Pancreas (tissue), 10 donors: Measurements from ENCODE around the gene RIMKLB. TPM values are rescaled to one million over a fixed set of nuclear protein-coding genes. Genes with fewer than 3 reads are reported as not detected.
"Not testable (repeated sequence)": the region's sequence is repeated elsewhere in the genome, so short reads cannot be mapped to it uniquely, and the experiment has no call there.

ENCODE experiments used
- ATAC-seq, 4 donors: fragments of 200-7000 bp; cut with Tn5 transposase; one replicate each; pipeline versions ENCODE4 v1.8.0 to v1.9.1; 2020; ENCODE audit warnings: mild to moderate bottlenecking in 4 of 4, moderate library complexity in 4 of 4
- DNase-seq, 6 donors: peaks; one replicate each; pipeline ENCODE4 v3.0.0-alpha.2; 2020
- FAIRE-seq: peaks from 2 replicates; lab custom pipeline; 2012; peaks lifted over from hg19 to GRCh38; lab: Jason Lieb, UNC
- H3K27ac ChIP-seq, 4 donors: fragments of 200-600 bp; sonication (generic); 1 replicate in 3 of 4; 2 replicates in 1 of 4; pipeline versions ENCODE4 v1.5.0 to v1.8.0; 2020
- H3K27me3 ChIP-seq, 4 donors: fragments of 200-600 bp; one replicate each; pipeline ENCODE4 v1.8.0; 2021
- H3K36me3 ChIP-seq, 3 donors: fragments of 200-600 bp; sonication (generic) in 1 of 3; one replicate each; pipeline versions ENCODE4 v1.5.0 to v1.8.0; 2020 to 2021
- H3K4me1 ChIP-seq, 3 donors: fragments of 200-600 bp; one replicate each; pipeline ENCODE4 v1.8.0; 2021
- H3K4me3 ChIP-seq, 4 donors: fragments of 200-600 bp; sonication (generic) in 2 of 4; one replicate each; pipeline versions ENCODE4 v1.5.0 to v1.8.0; 2020 to 2021
- H3K9me3 ChIP-seq, 4 donors: fragments of 200-600 bp; one replicate each; pipeline ENCODE4 v1.8.0; 2021
- CTCF ChIP-seq, 4 donors: fragments of 200-600 bp; sonication (generic) in 3 of 4; IDR thresholded peaks; one replicate each; pipeline versions ENCODE4 v1.5.0 to v1.8.0; 2021; ENCODE audit warnings: antibody characterized with exemption in 4 of 4
- WGBS, 2 donors: extraction: QIAGEN DNeasy Blood & Tissue Kit; methylation state at CpG; one replicate each; pipeline ENCODE4 v1.1.7; 2013; 5-methylcytosine and 5-hydroxymethylcytosine counted together
- intact Hi-C, 3 donors: fragments of 100-400 bp; cut with DNase I; formaldehyde crosslinking; loops; one replicate each; pipeline versions ENCODE4 v1.11.1 to v1.14.2; 2022
- polyA plus RNA-seq, 2 donors: library from polyadenylated mRNA; stranded (reverse); fragments of 200-250 nt; gene quantifications; one replicate each; pipeline ENCODE4 v1.2.3, GENCODE V29; 2013
- total RNA-seq, 6 donors: library from RNA; stranded (reverse); fragmentation: NEBNext Ultra II Directional in 4 of 6; extraction: Animal tissue kit (Norgen Biotek cat#: 25700) in 4 of 6; gene quantifications; one replicate each; pipeline versions ENCODE4 v1.2.1 to v1.2.4, GENCODE V29; 2021 to 2023
- donor health status: healthy with polysubstance abuse.
- donor health status: DM: no; HTN: no; CAD: no; lungs with moderate emphysema.
- donor health status: DM: no; HTN: no; CAD: no.
- donor health status: control.
- donor health status: control.
- donor health status: Bipolar disorder and iron deficiency.
- donor health status: DM: yes; HTN: yes; CAD: no.
- donor health status: DM: no; HTN: no; CAD: no.
- donor health status: DM: no; HTN: no; CAD: no.
- donor health status: DM: yes; HTN: yes; CAD: no.

The RIMKLB gene
- total and polyA plus RNA-seq, 8 donors, result 5.1 to 46.2 (median 8.8) TPM

GRCh38 chr12:8722286-8722800 lies 24.6 kb downstream of the RIMKLB start:
- TF ChIP-seq CTCF (IDR thresholded peaks at IDR 0.05), result no peak
- intact Hi-C loops, result no loop called here
- Histone ChIP-seq H3K4me3 (no peak overlapping the region), H3K27ac (no peak overlapping the region), H3K9me3 (no peaks in the 10 kb centered on the region), H3K4me1 (no peaks in the 10 kb centered on the region), H3K27me3 (no peaks in the 10 kb centered on the region), H3K36me3 (no peaks in the 10 kb centered on the region)
- DNase-seq (no peak), ATAC-seq (no peak), FAIRE-seq (no peak)
- 92 to 96% methylated on average over 3 of the region's 3 CpGs for whole genome bisulfite sequencing, 2 donors

GRCh38 chr12:8734873-8735381 lies 37.1 kb downstream of the RIMKLB start:
- no peaks in the 10 kb centered on the region for H3K36me3 ChIP-seq
- H3K27me3 ChIP-seq, result no peaks in the 10 kb centered on the region
- no peak for TF ChIP-seq CTCF (IDR thresholded peaks at IDR 0.05)
- WGBS, 2 donors, result 93% methylated on average over 3 of the region's 3 CpGs
- no peak overlapping the region for H3K27ac ChIP-seq
- DNase-seq, result no peak
- no peak for FAIRE-seq
- intact Hi-C loops, result no loop called here
- H3K9me3 ChIP-seq, result no peaks in the 10 kb centered on the region
- H3K4me1 ChIP-seq, result no peaks in the 10 kb centered on the region
- ATAC-seq, result no peak
- no peak overlapping the region for H3K4me3 ChIP-seq

GRCh38 chr12:8742501-8742900 lies 44.7 kb downstream of the RIMKLB start:
- no peak overlapping the region for H3K27ac ChIP-seq
- ATAC-seq (no peak), DNase-seq (no peak), FAIRE-seq (no peak)
- WGBS, 2 donors, result 82 to 89% methylated on average over 1 of the region's 1 CpG
- TF ChIP-seq CTCF (IDR thresholded peaks at IDR 0.05), result no peak
- H3K4me1 ChIP-seq, result no peaks in the 10 kb centered on the region
- no peaks in the 10 kb centered on the region for H3K9me3 ChIP-seq
- no peak overlapping the region for H3K4me3 ChIP-seq
- no peaks in the 10 kb centered on the region for H3K27me3 ChIP-seq
- H3K36me3 ChIP-seq, result no peaks in the 10 kb centered on the region
- intact Hi-C loops, result no loop called here

- H3K36me3 ChIP-seq, H3K4me1 ChIP-seq, ATAC-seq, H3K27me3 ChIP-seq, H3K27ac ChIP-seq, H3K4me3 ChIP-seq, DNase-seq, FAIRE-seq, intact Hi-C loops, H3K9me3 ChIP-seq: not testable (repeated sequence)
- WGBS, 2 donors, result 93% methylated on average over 6 of the region's 6 CpGs
Observed at GRCh38 chr12:8743121-8743520, 45.3 kb downstream of the RIMKLB start.

GRCh38 chr12:8745631-8746030 lies 47.8 kb downstream of the RIMKLB start:
- DNase-seq, H3K36me3 ChIP-seq, H3K9me3 ChIP-seq, ATAC-seq, intact Hi-C loops, H3K27ac ChIP-seq, H3K4me3 ChIP-seq, FAIRE-seq, H3K27me3 ChIP-seq, H3K4me1 ChIP-seq: not testable (repeated sequence)
- 89 to 99% methylated on average over 8 of the region's 8 CpGs for WGBS, 2 donors

- no peak for TF ChIP-seq CTCF (IDR thresholded peaks at IDR 0.05)
- no peak overlapping the region for H3K27ac ChIP-seq
- H3K27me3 ChIP-seq, result no peaks in the 10 kb centered on the region
- ATAC-seq (no peak), DNase-seq (no peak), FAIRE-seq (no peak)
- no peaks in the 10 kb centered on the region for H3K36me3 ChIP-seq
- no peaks in the 10 kb centered on the region for H3K4me1 ChIP-seq
- intact Hi-C loops, result no loop called here
- no peak overlapping the region for H3K4me3 ChIP-seq
- no peaks in the 10 kb centered on the region for H3K9me3 ChIP-seq
- WGBS, 2 donors, result 83 to 85% methylated on average over 5 of the region's 5 CpGs
Observed at GRCh38 chr12:8746046-8746445, 48.3 kb downstream of the RIMKLB start.

- H3K4me1 ChIP-seq, FAIRE-seq, ATAC-seq, H3K4me3 ChIP-seq, H3K9me3 ChIP-seq, DNase-seq, H3K27me3 ChIP-seq, H3K27ac ChIP-seq, H3K36me3 ChIP-seq, intact Hi-C loops: not testable (repeated sequence)
- 96 to 98% methylated on average over 4 of the region's 4 CpGs for WGBS, 2 donors
Observed at GRCh38 chr12:8760076-8760475, 62.3 kb downstream of the RIMKLB start.

- H3K36me3 ChIP-seq, H3K9me3 ChIP-seq, H3K4me1 ChIP-seq, DNase-seq, ATAC-seq, intact Hi-C loops, H3K4me3 ChIP-seq, H3K27me3 ChIP-seq, H3K27ac ChIP-seq, FAIRE-seq: not testable (repeated sequence)
- WGBS, 2 donors, result 96 to 97% methylated on average over 6 of the region's 6 CpGs
Observed at GRCh38 chr12:8762701-8763100, 64.9 kb downstream of the RIMKLB start.

GRCh38 chr12:8766121-8766520 lies 68.3 kb downstream of the RIMKLB start:
- H3K27ac ChIP-seq, H3K4me3 ChIP-seq, FAIRE-seq, H3K36me3 ChIP-seq, H3K4me1 ChIP-seq, ATAC-seq, H3K9me3 ChIP-seq, intact Hi-C loops, H3K27me3 ChIP-seq, DNase-seq: not testable (repeated sequence)
- WGBS, 2 donors, result 96 to 97% methylated on average over 8 of the region's 8 CpGs
